ENCODE data around the gene SOX15. TPM values are rescaled to one million over a fixed set of nuclear protein-coding genes. Genes with fewer than 3 reads are reported as not detected.
A peak's percentile ranks its signal among the peaks of the same experiment; 100 is the strongest.

The SOX15 gene
- total and polyA plus RNA-seq, 2 donors, result 0.94 to 5.2 TPM

GRCh38 chr17:7580604-7581575, 9.0 kb downstream of the SOX15 start:
- 94% methylated on average over 23 of the region's 23 CpGs for WGBS
- Histone ChIP-seq H3K4me1 (ENCODE audit: control insufficient read depth in 2 of 2, insufficient read depth in 2 of 2, low read length in 2 of 2) (peaks cover 23 to 73% of the 10 kb centered on the region in 2 donors), H3K27me3 (ENCODE audit: control insufficient read depth in 2 of 2, insufficient read depth in 1 of 2, low read length in 1 of 2) (no peaks in the 10 kb centered on the region), H3K4me3 (ENCODE audit: low read length in 2 of 2) (peak overlapping the region in 1 of 2 donors; percentile 1), H3K27ac (ENCODE audit: low read depth in 1 of 2, low read length in 1 of 2) (peak overlapping the region in 1 of 2 donors; percentile 98), H3K9me3 (ENCODE audit: control insufficient read depth in 2 of 2, insufficient read depth in 1 of 2, low read length in 1 of 2) (peaks cover 0 to 12% of the 10 kb centered on the region in 2 donors), H3K36me3 (ENCODE audit: control insufficient read depth in 2 of 2, insufficient read depth in 2 of 2, low read length in 1 of 2) (peaks cover 43 to 54% of the 10 kb centered on the region in 2 donors)
- DNase-seq (ENCODE audit: low read depth in 6 of 9, low spot score in 9 of 9), result no peak

GRCh38 chr17:7579834-7580603, 9.9 kb downstream of the SOX15 start:
- H3K9me3 ChIP-seq (ENCODE audit: control insufficient read depth in 2 of 2, insufficient read depth in 1 of 2, low read length in 1 of 2), result peaks cover 0 to 12% of the 10 kb centered on the region in 2 donors
- H3K36me3 ChIP-seq (ENCODE audit: control insufficient read depth in 2 of 2, insufficient read depth in 2 of 2, low read length in 1 of 2), result peaks cover 52 to 59% of the 10 kb centered on the region in 2 donors
- WGBS, result 85% methylated on average over 12 of the region's 12 CpGs
- H3K27me3 ChIP-seq (ENCODE audit: control insufficient read depth in 2 of 2, insufficient read depth in 1 of 2, low read length in 1 of 2), result no peaks in the 10 kb centered on the region
- H3K27ac ChIP-seq (ENCODE audit: low read depth in 1 of 2, low read length in 1 of 2), result peak overlapping the region; percentile 44 to 81
- peaks cover 28 to 73% of the 10 kb centered on the region in 2 donors for H3K4me1 ChIP-seq (ENCODE audit: control insufficient read depth in 2 of 2, insufficient read depth in 2 of 2, low read length in 2 of 2)
- DNase-seq (ENCODE audit: low read depth in 6 of 9, low spot score in 9 of 9), result no peak
- H3K4me3 ChIP-seq (ENCODE audit: low read length in 2 of 2), result peak overlapping the region in 1 of 2 donors; percentile 1

DNA sequence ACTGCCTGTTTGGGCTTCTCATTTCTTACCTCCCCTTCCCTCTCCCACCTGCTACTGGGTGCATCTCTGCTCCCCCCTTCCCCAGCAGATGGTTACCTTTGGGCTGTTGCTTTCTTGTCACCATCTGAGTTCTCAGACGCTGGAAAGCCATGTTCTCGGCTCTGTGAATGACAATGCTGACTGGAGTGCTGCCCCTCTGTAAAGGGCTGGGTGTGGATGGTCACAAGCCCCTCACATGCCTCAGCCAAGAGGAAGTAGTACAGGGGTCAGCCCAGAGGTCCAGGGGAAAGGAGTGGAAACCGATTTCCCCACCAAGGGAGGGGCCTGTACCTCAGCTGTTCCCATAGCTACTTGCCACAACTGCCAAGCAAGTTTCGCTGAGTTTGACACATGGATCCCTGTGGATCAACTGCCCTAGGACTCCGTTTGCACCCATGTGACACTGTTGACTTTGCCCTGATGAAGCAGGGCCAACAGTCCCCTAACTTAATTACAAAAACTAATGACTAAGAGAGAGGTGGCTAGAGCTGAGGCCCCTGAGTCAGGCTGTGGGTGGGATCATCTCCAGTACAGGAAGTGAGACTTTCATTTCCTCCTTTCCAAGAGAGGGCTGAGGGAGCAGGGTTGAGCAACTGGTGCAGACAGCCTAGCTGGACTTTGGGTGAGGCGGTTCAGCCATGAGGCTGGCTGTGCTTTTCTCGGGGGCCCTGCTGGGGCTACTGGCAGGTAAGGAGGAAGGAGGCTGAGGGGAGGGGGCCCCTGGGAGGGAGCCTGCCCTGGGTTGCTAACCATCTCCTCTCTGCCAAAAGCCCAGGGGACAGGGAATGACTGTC, 10.7 kb downstream of the SOX15 start, which contains the start of gene CD68:
Gene CD68 (plus strand): TSS at position 638 of the 833 bp plus-strand sequence. CDS start 40 bp downstream, at position 678.
- peaks cover 20 to 73% of the 10 kb centered on the region in 2 donors for H3K4me1 ChIP-seq (ENCODE audit: control insufficient read depth in 2 of 2, insufficient read depth in 2 of 2, low read length in 2 of 2)
- H3K27me3 ChIP-seq (ENCODE audit: control insufficient read depth in 2 of 2, insufficient read depth in 1 of 2, low read length in 1 of 2), result no peaks in the 10 kb centered on the region
- H3K4me3 ChIP-seq (ENCODE audit: low read length in 2 of 2), result peak within 1 kb of the TSS in 1 of 2 donors; percentile 1
- 55% methylated on average over 7 of the region's 7 CpGs for WGBS
- H3K9me3 ChIP-seq (ENCODE audit: control insufficient read depth in 2 of 2, insufficient read depth in 1 of 2, low read length in 1 of 2), result peaks cover 0 to 12% of the 10 kb centered on the region in 2 donors
- peak in 1 of 9 donors; percentile 54 for DNase-seq (ENCODE audit: low read depth in 6 of 9, low spot score in 9 of 9)
- peaks cover 60 to 67% of the 10 kb centered on the region in 2 donors for H3K36me3 ChIP-seq (ENCODE audit: control insufficient read depth in 2 of 2, insufficient read depth in 2 of 2, low read length in 1 of 2)
- H3K27ac ChIP-seq (ENCODE audit: low read depth in 1 of 2, low read length in 1 of 2), result peak within 1 kb of the TSS; percentile 68 to 81

- Histone ChIP-seq H3K4me3 (ENCODE audit: low read length in 2 of 2) (no peak overlapping the region), H3K27me3 (ENCODE audit: control insufficient read depth in 2 of 2, insufficient read depth in 1 of 2, low read length in 1 of 2) (no peaks in the 10 kb centered on the region), H3K9me3 (ENCODE audit: control insufficient read depth in 2 of 2, insufficient read depth in 1 of 2, low read length in 1 of 2) (peaks cover 0 to 6% of the 10 kb centered on the region in 2 donors), H3K4me1 (ENCODE audit: control insufficient read depth in 2 of 2, insufficient read depth in 2 of 2, low read length in 2 of 2) (peaks cover 16 to 64% of the 10 kb centered on the region in 2 donors), H3K36me3 (ENCODE audit: control insufficient read depth in 2 of 2, insufficient read depth in 2 of 2, low read length in 1 of 2) (peaks cover 63 to 72% of the 10 kb centered on the region in 2 donors), H3K27ac (ENCODE audit: low read depth in 1 of 2, low read length in 1 of 2) (peak overlapping the region in 1 of 2 donors; percentile 15)
- WGBS, result 97% methylated on average over 17 of the region's 17 CpGs
- DNase-seq (ENCODE audit: low read depth in 6 of 9, low spot score in 9 of 9), result no peak
Observed at GRCh38 chr17:7577327-7578199, 12.3 kb downstream of the SOX15 start.

DNA sequence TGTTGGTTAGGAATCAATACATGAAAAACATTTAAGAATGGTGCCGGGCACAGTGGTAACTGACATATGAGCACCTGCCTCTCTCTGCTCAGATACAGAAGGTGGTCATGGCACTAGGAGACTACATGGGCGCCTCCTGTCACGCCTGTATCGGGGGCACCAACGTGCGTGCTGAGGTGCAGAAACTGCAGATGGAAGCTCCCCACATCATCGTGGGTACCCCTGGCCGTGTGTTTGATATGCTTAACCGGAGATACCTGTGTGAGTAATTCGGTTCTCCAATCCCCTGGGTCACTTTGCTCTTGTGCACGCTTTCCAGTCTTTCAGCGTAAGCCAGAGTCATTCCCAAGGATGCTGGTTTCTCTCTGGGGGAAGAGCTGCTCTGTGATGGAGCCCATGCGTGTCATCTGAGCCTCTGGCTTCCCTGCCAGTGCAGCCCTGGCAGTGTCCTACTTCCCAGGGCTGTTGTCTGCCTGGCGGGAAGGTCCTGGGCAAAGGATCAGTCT, 13.4 kb downstream of the SOX15 start:
- no peaks in the 10 kb centered on the region for H3K27me3 ChIP-seq (ENCODE audit: control insufficient read depth in 2 of 2, insufficient read depth in 1 of 2, low read length in 1 of 2)
- peaks cover 63 to 72% of the 10 kb centered on the region in 2 donors for H3K36me3 ChIP-seq (ENCODE audit: control insufficient read depth in 2 of 2, insufficient read depth in 2 of 2, low read length in 1 of 2)
- peaks cover 0 to 3% of the 10 kb centered on the region in 2 donors for H3K9me3 ChIP-seq (ENCODE audit: control insufficient read depth in 2 of 2, insufficient read depth in 1 of 2, low read length in 1 of 2)
- whole genome bisulfite sequencing, result 94% methylated on average over 14 of the region's 14 CpGs
- H3K4me3 ChIP-seq (ENCODE audit: low read length in 2 of 2), result no peak overlapping the region
- peaks cover 11 to 60% of the 10 kb centered on the region in 2 donors for H3K4me1 ChIP-seq (ENCODE audit: control insufficient read depth in 2 of 2, insufficient read depth in 2 of 2, low read length in 2 of 2)
- no peak for DNase-seq (ENCODE audit: low read depth in 6 of 9, low spot score in 9 of 9)
- H3K27ac ChIP-seq (ENCODE audit: low read depth in 1 of 2, low read length in 1 of 2), result no peak overlapping the region

DNA sequence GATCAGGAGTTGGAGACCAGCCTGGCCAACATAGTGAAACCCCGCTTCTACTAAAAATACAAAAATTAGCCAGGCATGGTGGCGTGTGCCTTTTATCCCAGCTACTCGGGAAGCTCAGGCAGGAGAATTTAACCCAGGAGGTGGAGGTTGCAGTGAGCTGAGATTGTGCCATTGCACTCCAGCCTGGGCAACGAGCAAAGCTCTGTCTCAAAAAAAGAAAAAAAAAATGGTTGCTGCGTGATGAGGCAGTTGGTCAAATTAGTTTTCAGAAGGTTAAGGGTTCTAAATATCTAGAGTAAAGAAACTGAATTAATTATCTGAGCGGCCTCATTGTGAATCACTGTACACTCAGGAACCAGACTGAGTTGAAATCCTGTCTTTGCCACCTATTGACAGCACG, 13.9 kb downstream of the SOX15 start:
- 98% methylated on average over 7 of the region's 7 CpGs for WGBS
- no peak overlapping the region for H3K4me3 ChIP-seq (ENCODE audit: low read length in 2 of 2)
- H3K36me3 ChIP-seq (ENCODE audit: control insufficient read depth in 2 of 2, insufficient read depth in 2 of 2, low read length in 1 of 2), result peaks cover 66 to 71% of the 10 kb centered on the region in 2 donors
- peaks cover 11 to 56% of the 10 kb centered on the region in 2 donors for H3K4me1 ChIP-seq (ENCODE audit: control insufficient read depth in 2 of 2, insufficient read depth in 2 of 2, low read length in 2 of 2)
- DNase-seq (ENCODE audit: low read depth in 6 of 9, low spot score in 9 of 9), result no peak
- H3K9me3 ChIP-seq (ENCODE audit: control insufficient read depth in 2 of 2, insufficient read depth in 1 of 2, low read length in 1 of 2), result peaks cover 0 to 3% of the 10 kb centered on the region in 2 donors
- H3K27me3 ChIP-seq (ENCODE audit: control insufficient read depth in 2 of 2, insufficient read depth in 1 of 2, low read length in 1 of 2), result no peaks in the 10 kb centered on the region
- no peak overlapping the region for H3K27ac ChIP-seq (ENCODE audit: low read depth in 1 of 2, low read length in 1 of 2)

- Histone ChIP-seq H3K9me3 (ENCODE audit: control insufficient read depth in 2 of 2, insufficient read depth in 1 of 2, low read length in 1 of 2) (peaks cover 0 to 3% of the 10 kb centered on the region in 2 donors), H3K4me1 (ENCODE audit: control insufficient read depth in 2 of 2, insufficient read depth in 2 of 2, low read length in 2 of 2) (peaks cover 11 to 53% of the 10 kb centered on the region in 2 donors), H3K36me3 (ENCODE audit: control insufficient read depth in 2 of 2, insufficient read depth in 2 of 2, low read length in 1 of 2) (peaks cover 71 to 73% of the 10 kb centered on the region in 2 donors), H3K27ac (ENCODE audit: low read depth in 1 of 2, low read length in 1 of 2) (no peak overlapping the region), H3K27me3 (ENCODE audit: control insufficient read depth in 2 of 2, insufficient read depth in 1 of 2, low read length in 1 of 2) (no peaks in the 10 kb centered on the region), H3K4me3 (ENCODE audit: low read length in 2 of 2) (no peak overlapping the region)
- 91% methylated on average over 1 of the region's 1 CpG for WGBS
- no peak for DNase-seq (ENCODE audit: low read depth in 6 of 9, low spot score in 9 of 9)
Observed at GRCh38 chr17:7575481-7575883, 14.4 kb downstream of the SOX15 start.
